ENCODE data around the gene CFAP97D2.

Gene CFAP97D2

DNA sequence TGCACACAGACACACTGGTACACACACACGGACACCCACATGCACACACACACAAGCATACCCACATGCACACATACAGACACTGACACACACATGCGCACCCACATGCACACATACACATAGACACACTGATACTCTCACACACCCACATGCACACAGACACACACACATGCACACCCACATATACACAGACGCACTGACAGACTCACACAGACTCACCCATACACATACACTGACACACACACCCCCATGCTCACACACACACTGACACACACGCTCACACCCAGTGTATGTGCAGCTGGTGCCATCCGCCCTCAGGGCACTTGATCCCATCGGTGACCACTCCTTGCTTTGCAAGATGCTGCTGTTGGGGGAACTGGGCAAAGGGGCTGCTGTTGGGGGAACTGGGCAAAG, 36.9 kb upstream of the CFAP97D2 start:
- TF ChIP-seq, protein P1, sequence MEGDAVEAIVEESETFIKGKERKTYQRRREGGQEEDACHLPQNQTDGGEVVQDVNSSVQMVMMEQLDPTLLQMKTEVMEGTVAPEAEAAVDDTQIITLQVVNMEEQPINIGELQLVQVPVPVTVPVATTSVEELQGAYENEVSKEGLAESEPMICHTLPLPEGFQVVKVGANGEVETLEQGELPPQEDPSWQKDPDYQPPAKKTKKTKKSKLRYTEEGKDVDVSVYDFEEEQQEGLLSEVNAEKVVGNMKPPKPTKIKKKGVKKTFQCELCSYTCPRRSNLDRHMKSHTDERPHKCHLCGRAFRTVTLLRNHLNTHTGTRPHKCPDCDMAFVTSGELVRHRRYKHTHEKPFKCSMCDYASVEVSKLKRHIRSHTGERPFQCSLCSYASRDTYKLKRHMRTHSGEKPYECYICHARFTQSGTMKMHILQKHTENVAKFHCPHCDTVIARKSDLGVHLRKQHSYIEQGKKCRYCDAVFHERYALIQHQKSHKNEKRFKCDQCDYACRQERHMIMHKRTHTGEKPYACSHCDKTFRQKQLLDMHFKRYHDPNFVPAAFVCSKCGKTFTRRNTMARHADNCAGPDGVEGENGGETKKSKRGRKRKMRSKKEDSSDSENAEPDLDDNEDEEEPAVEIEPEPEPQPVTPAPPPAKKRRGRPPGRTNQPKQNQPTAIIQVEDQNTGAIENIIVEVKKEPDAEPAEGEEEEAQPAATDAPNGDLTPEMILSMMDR (IDR thresholded peaks at IDR 0.05), result no peak

DNA sequence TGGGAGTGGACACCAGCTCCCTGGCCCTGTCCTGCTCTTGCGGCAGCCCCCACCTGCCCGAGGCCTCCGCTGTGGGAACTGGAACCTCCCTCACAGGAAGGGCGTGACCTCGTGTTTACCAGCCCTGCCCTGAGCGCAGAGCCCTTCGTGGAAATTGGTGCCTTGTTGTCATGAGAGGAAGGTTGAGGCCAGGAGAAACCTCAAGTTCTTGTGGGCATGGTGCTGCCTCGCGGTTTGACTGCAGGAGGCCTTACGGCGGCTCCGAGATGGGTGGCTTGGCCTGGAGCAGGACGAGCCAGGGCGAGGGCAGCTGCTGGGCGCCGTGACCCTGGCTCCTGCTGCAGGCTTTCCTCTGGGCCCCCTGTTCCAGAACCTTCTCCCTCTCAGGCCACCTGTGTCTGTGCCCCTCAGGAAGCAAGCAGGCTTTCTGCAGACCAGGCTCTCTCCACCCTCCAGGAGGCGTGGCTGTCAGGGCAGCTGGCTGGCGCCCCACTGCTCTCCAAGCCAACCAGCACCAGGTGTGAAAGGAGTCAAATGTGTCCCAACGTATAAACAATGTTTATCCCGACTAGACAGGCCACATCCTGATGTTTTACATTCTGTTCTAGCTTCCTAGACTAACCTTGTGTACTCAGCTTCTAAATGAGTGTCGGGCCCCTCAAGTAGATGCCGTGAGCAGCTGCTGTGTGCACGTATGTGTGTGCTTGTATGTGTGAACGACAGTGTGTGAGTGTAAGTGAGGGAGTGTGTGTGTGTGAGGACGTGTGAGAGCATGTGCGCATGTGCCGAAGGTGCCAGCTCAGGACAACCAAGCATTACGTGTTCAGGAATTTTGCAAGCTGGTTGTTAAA, 36.2 kb upstream of the CFAP97D2 start:
- TF ChIP-seq, protein P1 (IDR thresholded peaks at IDR 0.05), result no peak

DNA sequence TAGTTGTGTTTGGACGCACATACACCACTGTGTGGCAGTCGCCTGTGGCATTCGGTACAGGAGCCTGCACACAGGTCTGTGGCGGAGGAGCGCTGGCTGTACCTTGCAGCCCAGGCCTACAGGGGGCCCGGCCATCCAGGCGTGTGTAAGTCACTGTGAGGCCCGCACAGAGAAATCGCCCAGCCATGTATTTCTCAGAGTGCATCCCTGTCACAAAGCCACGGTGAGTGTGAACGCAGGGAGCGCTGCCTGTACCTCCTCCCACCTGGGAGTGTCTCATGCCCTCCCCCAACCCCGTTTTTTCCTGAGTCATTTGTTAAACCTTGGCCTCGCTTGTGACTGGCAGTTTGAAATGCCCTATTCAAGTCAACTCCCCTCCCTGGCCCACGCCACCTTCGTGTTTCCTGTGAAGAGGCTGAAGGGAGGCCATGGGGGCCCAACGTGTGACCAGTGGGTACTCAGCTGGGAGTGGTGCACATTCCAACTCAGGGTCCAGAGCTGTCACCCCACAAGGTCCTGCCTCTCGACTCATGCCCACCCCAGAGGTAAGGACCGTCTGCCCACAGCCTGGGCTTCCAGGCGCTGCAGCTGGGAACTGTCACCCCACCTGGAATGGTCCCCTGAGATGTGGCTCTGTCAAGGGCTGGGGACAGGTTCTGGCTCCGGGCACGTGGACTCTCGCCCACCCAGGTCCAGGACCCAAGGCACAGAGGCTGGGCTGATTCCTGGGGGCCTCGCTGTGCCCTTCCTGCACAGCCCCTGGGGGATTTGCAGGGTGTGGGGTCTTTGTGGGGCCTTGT, 35.1 kb upstream of the CFAP97D2 start:
- TF ChIP-seq, protein P1 (IDR thresholded peaks at IDR 0.05), result no peak

DNA sequence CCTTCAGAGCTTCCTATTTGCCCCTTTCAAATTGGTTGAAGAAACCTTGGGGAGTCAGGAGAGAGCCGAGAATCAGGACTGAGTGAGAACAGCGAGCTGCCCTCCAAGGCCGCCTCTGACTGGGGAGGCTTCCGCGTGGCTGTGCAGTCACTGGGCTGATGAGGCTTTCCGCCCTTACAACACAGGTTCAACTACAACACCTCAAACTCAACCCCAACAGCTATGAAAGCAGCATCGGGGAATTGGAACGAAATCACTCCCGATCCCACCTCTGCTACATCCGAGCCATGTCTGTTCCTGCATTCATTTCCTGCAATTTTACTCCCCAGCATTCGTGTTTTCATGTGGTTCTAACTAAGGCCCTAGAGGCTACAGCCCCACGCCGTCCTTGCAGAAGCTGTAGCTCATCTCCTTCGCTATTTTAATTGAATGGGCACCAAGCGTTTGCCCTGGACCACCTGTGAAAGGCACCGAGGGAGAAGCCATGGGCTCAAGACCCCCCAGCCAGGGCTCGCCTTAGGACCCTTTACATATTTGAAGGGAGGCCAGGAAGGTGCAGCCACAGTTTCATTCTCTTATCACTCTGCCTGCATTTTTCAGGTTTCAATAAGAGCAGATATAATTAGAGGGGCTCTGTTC, 34.3 kb upstream of the CFAP97D2 start:
- TF ChIP-seq, protein P1 (IDR thresholded peaks at IDR 0.05), result no peak

DNA sequence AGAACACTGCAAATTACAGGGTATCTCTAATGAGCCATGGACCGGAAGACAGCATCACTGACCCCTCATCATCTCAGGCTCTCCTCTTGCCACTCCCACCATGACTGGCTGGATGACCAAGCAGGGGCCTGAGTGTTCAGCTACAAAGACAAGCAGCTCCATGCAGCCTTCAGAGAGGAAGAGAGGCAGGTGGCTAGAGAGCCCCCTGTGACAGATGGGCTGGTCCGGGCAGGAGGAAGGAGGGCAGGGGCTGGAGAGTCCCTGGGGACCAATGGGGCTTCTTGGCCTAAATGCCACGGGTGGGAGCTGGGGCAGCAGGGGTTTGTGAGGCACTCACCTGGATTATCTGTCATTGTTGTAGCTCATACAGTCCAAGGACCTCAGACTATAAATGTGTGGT, 33.8 kb upstream of the CFAP97D2 start:
- TF ChIP-seq, protein P1 (IDR thresholded peaks at IDR 0.05), result no peak

DNA sequence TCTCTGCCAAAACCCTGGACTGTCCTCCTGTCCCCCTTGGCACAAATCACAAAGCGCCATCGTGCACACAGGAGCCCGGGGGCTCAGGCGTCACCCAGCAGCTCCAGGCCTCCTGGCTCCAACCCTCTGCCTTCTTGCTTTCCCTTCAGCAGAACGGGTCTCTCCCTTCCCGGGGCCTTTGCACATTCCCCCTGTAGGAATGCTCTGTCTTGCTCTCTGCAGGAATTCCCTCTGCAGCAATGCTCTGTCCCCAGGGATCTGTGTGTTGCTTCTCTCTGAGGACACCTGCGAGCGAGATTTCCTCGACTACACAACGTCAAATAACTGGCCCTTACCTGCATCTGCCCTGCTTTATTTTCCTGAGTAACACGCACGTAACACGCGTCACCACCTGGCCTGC, 33.3 kb upstream of the CFAP97D2 start:
- TF ChIP-seq, protein P1 (IDR thresholded peaks at IDR 0.05), result no peak

DNA sequence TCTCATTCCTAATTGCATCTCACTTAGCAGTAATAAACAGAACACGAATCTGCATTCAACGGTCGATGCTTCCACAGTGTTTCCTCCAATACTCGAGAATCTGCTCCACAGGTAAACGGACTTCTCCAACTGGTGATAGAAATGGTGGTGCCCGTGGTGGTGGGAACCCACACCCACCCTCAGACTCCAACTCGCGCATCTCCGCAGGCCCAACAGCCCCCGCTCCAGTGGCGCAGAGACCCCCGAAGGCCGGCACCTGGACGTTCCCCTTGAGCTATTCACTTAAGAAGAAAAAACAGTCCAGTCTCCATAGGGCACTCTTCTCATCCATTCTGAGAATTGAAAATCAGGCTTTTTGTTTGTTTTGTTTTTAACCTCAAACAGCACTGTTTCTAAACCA, 32.9 kb upstream of the CFAP97D2 start:
- TF ChIP-seq, protein P1 (IDR thresholded peaks at IDR 0.05), result no peak
